HG03469 (cell line): ENCODE results near the gene DNAJB8.

ENCODE experiments used
- ATAC-seq: cut with Tn5 transposase; IDR thresholded peaks from one replicate; pipeline ENCODE4 v1.9.1; 2021; ENCODE audit warnings: mild to moderate bottlenecking, moderate library complexity, moderate number of reproducible peaks; ENCODE audit not compliant: unreplicated experiment

The DNAJB8 gene

DNA sequence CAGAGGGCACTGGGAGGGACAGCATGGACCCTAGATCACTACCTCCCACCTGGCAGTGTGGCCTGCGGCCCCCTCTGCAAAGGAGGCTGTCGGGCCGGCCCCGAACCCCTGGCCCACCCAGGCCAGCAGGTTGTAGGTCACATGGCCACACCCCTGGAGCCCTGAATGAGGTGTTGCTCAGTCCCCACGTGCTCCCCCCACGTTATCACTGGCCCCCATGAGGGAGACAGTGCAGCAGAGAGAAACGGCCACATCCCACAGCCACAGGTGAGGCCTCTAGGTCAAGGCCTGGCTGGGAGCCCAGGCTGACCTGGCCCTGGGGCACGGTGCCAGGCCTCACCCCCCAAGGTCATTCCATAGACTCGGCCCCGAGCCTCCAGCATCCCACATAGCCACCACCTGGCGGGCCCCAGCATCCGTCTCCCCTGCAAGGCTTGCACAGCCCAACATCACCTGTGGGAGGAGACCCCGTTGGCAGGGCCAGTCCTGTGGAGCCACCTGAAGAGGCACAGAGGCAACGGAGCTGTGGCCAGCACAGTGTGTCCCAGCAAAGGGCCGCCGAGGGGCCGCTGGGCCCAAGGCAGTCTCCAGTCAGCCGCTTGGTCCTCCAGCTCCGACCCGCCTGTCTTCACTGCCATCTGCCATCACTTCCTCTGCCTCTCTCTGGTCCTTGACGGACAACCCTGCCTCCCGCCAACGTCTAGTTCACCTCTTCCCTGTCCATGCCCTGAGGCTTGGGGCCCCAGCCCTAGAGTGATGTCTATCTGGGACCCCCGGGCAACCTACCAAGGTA is 53.1 kb downstream of the DNAJB8 start:
- no peak for ATAC-seq

DNA sequence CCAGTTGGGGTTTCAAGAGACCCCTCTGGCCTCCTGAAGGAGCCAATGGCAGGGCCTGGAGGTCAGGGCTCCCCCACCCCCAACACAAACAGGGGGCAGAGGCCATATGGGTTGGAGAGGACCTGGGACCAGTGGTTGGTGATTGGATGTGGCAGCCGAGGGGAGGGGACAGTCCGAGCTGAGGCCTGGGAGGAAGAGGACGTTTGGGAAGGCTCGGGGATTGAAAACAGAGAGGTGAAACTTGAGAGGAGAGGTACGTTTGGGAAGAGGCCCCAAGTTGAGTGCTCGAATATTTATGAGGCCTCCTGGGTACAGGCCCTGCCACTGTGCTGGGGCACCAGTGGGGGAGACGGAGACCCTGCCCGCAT is 53.7 kb downstream of the DNAJB8 start:
- no peak for ATAC-seq
